NB4 (cell line): ENCODE results near the gene FEM1B.

Experiments
- DNase-seq: peaks from one replicate; pipeline ENCODE4 v3.0.0; 2010; ENCODE audit warnings: low read depth
- H3K4me3 ChIP-seq: one replicate; pipeline ENCODE4 v1.5.1; 2011; ENCODE audit warnings: mild to moderate bottlenecking, low read depth, low read length, moderate library complexity
- CTCF ChIP-seq: IDR thresholded peaks from one replicate; pipeline ENCODE4 v1.5.1; 2012; ENCODE audit warnings: low read depth, low read length
- MAX ChIP-seq: IDR thresholded peaks from 2 replicates; pipeline ENCODE4 v1.6.1; 2011; ENCODE audit warnings: low read depth, low read length
- MYC ChIP-seq: IDR thresholded peaks from 2 replicates; pipeline ENCODE4 v1.6.1; 2011; ENCODE audit warnings: low read depth, low read length
- POLR2A ChIP-seq: IDR thresholded peaks from 2 replicates; pipeline ENCODE4 v1.6.1; 2011; ENCODE audit warnings: mild to moderate bottlenecking; ENCODE audit not compliant: insufficient read length; ENCODE audit errors: extremely low read depth

FEM1B gene

GRCh38 chr15:68274201-68274848, 3.2 kb upstream of the FEM1B start:
- TF ChIP-seq MAX (no peak), POLR2A (no peak), MYC (no peak), CTCF (no peak)
- H3K4me3 ChIP-seq: no peak overlapping the region
- no peak for DNase-seq

GRCh38 chr15:68275165-68275746, 2.3 kb upstream of the FEM1B start:
- TF ChIP-seq MAX: no peak
- no peak overlapping the region for H3K4me3 ChIP-seq
- no peak for DNase-seq

- no peak for DNase-seq
- peak overlapping the region; percentile 96 for H3K4me3 ChIP-seq
- TF ChIP-seq POLR2A: no peak
- TF ChIP-seq MYC: no peak
- TF ChIP-seq MAX: no peak
- no peak for TF ChIP-seq CTCF
Measured at GRCh38 chr15:68276668-68277067, 877 bp upstream of the FEM1B start.

- DNase-seq: no peak
- TF ChIP-seq POLR2A: no peak
- TF ChIP-seq MYC: no peak
- no peak for TF ChIP-seq CTCF
- no peak for TF ChIP-seq MAX
- H3K4me3 ChIP-seq: peak overlapping the region; percentile 96
Measured at GRCh38 chr15:68277131-68277602, 378 bp upstream of the FEM1B start.

GRCh38 chr15:68278345-68278594, 725 bp downstream of the FEM1B start:
- no peak for DNase-seq
- peak overlapping the region; percentile 96 for H3K4me3 ChIP-seq
- no peak for TF ChIP-seq MAX
- no peak for TF ChIP-seq POLR2A
- no peak for TF ChIP-seq CTCF
- no peak for TF ChIP-seq MYC

GRCh38 chr15:68278595-68279405, 1.3 kb downstream of the FEM1B start:
- H3K4me3 ChIP-seq: peak overlapping the region; percentile 96
- TF ChIP-seq MAX (no peak), CTCF (no peak), MYC (no peak), POLR2A (no peak)
- DNase-seq: peak; percentile 46
